ENCODE measurements around the gene DGKH. TPM values are rescaled to one million over a fixed set of nuclear protein-coding genes. Genes with fewer than 3 reads are reported as not detected.

The DGKH gene
- 3.9 TPM for polyA plus RNA-seq (2013, experiment 1 of 2; ENCODE audit: insufficient read length)
- polyA plus RNA-seq (2013, experiment 2 of 2; ENCODE audit: insufficient read length), result 3.9 TPM

GRCh38 chr13:42048342-42048683 is at the start of gene DGKH:
TSS of gene DGKH (plus strand) at chr13:42048648. CDS start at chr13:42048774, 126 bp downstream.
- DNase-seq, result no peak

- DNase-seq, result peak; percentile 50
Measured at GRCh38 chr13:42000846-42001245, 47.6 kb upstream of the DGKH start.

GRCh38 chr13:42001580-42001979 is 46.9 kb upstream of the DGKH start:
- DNase-seq, result peak; percentile 83

- no peak for DNase-seq
Measured at GRCh38 chr13:42002066-42002465, 46.4 kb upstream of the DGKH start.

GRCh38 chr13:42007844-42008243 is 40.6 kb upstream of the DGKH start:
- DNase-seq, result peak; percentile 51

GRCh38 chr13:42009057-42009456 is 39.4 kb upstream of the DGKH start:
- DNase-seq, result no peak

- no peak for DNase-seq
Measured at GRCh38 chr13:42011601-42012350, 36.7 kb upstream of the DGKH start.

GRCh38 chr13:42014119-42014518 is 34.3 kb upstream of the DGKH start:
- no peak for DNase-seq

GRCh38 chr13:42017264-42017663 is 31.2 kb upstream of the DGKH start:
- DNase-seq, result no peak

- DNase-seq, result no peak
Measured at GRCh38 chr13:42021851-42022250, 26.6 kb upstream of the DGKH start.

- no peak for DNase-seq
Measured at GRCh38 chr13:42022336-42022735, 26.1 kb upstream of the DGKH start.

- DNase-seq, result peak; percentile 49
Measured at GRCh38 chr13:42022796-42023493, 25.5 kb upstream of the DGKH start.

- DNase-seq, result no peak
Measured at GRCh38 chr13:42027286-42027685, 21.2 kb upstream of the DGKH start.

GRCh38 chr13:42028113-42028799 is 20.2 kb upstream of the DGKH start:
- DNase-seq, result no peak

- DNase-seq, result no peak
Measured at GRCh38 chr13:42035905-42036521, 12.4 kb upstream of the DGKH start.

GRCh38 chr13:42036711-42037110 is 11.7 kb upstream of the DGKH start:
- no peak for DNase-seq

GRCh38 chr13:42038661-42039456 is 9.6 kb upstream of the DGKH start:
- DNase-seq, result peak; percentile 42

- DNase-seq, result no peak
Measured at GRCh38 chr13:42039457-42039945, 8.9 kb upstream of the DGKH start.

GRCh38 chr13:42039946-42040729 is 8.3 kb upstream of the DGKH start:
- peak; percentile 92 for DNase-seq

- no peak for DNase-seq
Measured at GRCh38 chr13:42040730-42041010, 7.8 kb upstream of the DGKH start.

- DNase-seq, result peak; percentile 31
Measured at GRCh38 chr13:42041011-42041683, 7.3 kb upstream of the DGKH start.

Measured in fibroblast of skin of abdomen (primary cell).